ENCODE data around the gene BPIFA3.

The BPIFA3 gene

DNA sequence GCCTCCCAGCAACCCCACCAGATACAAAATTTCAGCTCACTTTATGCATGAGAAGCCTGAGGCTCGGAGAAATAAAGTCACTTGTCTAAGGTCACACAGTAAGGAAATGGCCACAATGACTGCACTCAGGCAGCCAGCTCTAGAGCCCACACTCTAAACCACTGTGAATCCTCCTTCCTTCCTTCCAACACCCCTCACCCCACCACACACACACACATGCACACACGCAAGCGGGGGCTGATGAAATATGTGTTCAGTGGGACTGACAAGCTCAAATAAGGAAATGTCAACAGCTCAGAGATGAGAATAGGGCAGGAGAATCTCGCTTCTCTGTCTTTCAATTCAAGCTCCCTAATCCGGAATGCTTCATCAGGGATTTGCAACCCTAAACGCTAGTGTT lies 12.7 kb downstream of the BPIFA3 start:
- no peak for DNase-seq

- no peak for DNase-seq
These were observed 14.1 kb downstream of the BPIFA3 start for GRCh38 chr20:33231237-33231636.

DNA sequence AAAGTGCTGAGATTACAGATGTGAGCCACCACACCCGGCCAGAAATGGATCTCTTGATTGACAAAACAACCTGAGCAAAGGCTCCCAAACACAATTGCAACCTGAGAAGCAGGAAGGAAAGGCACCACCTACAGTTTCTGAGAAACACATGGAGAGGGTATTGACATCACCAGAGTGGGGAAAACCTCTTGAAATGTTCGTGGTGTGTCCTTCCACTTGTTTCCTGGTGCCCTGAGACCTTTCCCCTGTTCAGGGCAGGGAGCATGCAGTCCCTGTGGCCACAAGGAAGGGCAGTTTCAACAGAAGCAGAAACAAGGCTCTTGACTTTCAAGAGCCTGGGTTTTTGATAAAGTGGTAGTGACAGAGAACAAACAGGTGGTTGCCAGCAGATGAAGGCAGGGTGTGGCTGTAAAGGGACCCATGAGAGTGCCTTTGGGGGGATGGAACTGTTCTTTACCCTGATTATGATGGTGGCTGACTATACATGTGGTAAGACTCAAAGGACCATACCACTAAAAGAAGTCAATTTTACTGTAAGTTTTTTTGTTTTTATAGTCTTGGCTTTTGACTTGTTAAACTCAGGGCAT lies 15.4 kb downstream of the BPIFA3 start:
- DNase-seq: no peak

DNA sequence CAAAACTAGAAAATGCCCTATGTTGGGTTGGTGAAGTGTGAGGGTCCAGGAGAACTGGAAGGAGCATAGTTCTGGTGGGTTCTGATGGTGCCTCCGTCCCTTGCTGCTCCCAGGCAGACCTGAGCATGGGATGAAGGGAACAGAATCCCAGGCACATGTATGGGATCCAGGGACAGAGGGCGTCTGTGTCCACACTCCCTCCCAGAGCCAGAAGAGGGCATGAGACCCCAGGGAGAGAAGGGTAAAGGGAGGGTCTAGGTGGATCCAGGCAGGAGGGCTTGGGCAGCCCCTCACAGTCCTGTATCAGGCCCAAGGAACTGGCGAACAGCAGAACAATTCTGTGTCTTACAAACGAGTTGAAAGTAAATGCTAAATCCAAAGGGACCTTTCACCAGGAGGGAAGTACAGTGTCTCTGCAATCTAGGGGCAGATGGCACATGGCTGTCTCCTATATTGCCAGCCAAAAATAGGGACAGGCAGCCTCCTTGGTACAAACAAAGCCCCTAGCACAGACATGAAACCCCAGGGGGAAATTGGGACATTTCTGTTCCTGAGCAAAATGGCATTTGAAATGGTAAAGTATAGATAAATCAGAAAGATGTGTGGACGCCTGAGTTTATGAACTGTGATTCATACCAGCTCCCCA lies 16.1 kb downstream of the BPIFA3 start:
- DNase-seq: peak; percentile 13

DNA sequence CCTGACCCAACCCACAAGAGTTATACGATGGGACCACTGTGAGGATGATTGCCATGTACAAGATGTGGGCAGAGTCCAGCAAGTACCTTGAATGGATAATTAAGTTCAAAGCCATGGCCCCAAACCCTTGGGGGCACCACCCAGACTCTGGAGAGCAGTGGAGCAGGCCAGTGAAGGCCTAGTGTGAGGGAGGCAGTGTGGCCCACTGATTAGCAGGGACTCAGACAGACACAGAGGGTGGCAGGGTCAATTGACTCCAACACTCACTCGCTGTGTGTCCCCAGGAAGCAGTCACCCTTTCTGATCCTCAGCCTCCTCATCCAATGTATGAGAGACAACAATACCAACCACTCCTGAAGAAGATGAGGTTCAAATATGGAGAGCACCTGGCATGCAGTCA lies 16.9 kb downstream of the BPIFA3 start:
- no peak for DNase-seq

- no peak for DNase-seq
These were observed 18.5 kb downstream of the BPIFA3 start, which contains the start of gene BPIFA1 for GRCh38 chr20:33235696-33236095. BPIFA1 (plus strand) TSS chr20:33235996; CDS start chr20:33237712, 1,716 bp downstream.

DNA sequence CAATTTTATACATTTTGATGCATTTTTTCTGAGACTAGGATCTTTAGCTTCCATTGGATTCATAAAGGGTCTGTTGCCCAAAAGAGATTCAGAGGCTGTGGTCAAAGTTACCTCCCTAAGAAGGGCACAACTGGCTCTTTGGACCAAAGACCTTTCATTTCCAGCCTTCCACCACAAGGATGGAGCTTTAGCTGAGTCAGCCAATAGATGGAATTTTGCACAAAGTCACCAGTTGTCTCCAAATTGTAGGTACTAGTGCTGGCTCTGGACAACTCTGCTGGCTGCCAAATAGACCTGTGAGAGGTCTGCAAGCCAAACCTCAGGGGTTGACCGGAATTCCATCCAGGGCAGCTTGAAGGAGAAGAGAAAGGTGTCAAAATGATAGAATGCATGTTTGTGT lies 19.2 kb downstream of the BPIFA3 start:
- DNase-seq: no peak

DNA sequence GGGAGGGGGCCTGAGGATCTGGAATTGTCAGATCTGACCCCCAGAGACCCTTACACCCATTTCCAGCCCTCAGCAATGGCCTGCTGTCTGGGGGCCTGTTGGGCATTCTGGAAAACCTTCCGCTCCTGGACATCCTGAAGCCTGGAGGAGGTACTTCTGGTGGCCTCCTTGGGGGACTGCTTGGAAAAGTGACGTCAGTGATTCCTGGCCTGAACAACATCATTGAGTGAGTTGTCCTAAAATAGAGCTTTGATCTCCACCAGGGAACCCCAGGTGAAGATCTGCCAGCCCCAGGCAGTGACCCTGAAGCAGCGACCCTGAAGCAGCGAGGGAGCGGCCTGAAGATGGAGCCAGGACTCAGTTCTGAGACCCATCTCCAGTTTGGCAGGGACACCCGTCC lies 20.8 kb downstream of the BPIFA3 start:
- DNase-seq: no peak

DNA sequence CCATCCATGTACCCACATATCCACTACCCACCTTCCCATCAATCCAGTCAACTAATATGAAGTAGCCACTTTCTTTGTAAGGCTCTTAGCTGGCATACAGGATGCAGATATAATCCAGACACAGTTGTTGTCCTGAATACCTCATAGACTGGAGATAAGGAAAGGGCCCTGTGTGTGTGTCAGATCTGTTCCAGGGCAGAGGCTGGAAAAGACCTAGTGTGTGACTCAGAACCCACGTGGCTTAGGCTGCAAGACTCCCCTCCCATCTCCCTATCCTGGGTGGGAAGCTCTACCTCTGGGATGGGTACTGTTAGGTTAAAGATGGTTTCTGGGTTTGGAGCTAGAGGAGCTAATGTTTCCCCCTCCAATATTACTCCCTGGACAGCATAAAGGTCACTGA lies 22.3 kb downstream of the BPIFA3 start:
- DNase-seq: no peak

- no peak for DNase-seq
These were observed 23.0 kb downstream of the BPIFA3 start for GRCh38 chr20:33239979-33240736.

GRCh38 chr20:33240923-33241322 lies 23.8 kb downstream of the BPIFA3 start:
- DNase-seq: no peak

DNA sequence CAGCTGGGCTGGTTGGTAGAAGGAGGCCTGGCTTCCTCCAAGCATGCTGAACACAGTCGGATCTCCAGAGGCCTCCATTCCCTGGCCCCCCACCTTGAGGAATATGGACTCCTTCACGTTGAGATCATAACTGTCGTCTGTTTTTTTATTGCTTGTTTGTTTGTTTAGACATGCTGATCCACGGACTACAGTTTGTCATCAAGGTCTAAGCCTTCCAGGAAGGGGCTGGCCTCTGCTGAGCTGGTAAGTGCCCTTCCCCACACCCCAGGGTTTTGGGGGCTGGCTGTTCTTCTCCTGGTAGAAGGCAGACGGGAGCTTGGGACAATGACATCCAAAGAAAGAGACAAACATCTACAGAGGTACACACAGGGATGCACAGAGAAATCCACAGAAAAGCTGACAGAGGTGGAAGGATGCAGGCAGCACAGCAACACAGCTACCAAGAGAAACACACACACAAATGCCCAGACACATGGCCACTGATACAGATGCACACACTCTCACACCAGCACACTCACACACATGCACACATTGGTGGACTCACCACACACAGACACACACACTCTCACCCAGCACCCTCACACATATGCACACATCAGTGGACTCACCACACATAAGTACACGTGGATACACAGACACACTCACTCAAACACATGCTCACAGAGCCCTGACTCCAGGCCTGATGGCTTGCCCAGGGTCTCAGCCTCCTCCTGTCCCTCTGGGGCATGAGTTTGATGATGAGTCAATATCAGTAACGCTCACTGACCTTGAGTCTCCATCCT lies 25.4 kb downstream of the BPIFA3 start:
- no peak for DNase-seq

DNA sequence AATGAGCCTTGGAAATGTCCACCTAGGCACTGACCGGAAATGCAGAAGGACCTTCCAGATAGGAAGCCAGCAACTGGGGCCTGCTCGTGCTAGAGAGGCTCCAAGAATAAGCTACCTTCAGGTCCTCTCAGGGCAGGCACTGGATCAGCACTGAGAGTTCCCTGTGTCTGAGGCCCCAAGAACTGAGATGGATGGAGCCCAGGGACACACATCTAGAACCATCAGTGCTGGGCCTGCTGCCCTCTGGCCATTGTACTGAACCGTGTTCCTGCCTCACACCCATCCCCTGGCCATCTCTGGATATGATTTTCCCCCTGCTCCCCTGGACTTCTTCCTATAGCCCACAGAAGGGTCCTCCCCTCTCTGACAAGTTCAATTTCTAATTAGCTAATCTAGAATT lies 28.9 kb downstream of the BPIFA3 start:
- DNase-seq: no peak

DNA sequence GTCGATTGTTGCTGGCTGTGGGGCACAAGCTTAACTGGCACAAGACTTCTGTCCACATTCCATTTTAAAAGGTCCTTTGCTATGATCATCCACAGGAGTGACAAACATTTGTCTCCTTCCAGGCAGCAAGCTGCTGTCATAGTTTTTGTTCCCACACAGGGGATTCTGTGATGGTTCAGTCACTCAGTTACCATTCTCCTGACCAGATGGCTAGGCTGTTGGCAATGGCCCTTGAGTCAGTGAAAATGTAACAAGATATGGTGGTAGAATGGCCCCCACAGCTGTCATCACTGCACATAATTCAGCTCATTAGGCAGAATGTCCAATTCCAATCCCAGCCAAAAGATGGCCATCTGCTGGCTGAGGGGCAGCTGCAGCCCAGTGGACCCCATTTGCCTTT lies 32.3 kb downstream of the BPIFA3 start:
- DNase-seq: peak; percentile 95

- peak; percentile 95 for DNase-seq
These were observed 33.5 kb downstream of the BPIFA3 start for GRCh38 chr20:33250666-33251065.

DNA sequence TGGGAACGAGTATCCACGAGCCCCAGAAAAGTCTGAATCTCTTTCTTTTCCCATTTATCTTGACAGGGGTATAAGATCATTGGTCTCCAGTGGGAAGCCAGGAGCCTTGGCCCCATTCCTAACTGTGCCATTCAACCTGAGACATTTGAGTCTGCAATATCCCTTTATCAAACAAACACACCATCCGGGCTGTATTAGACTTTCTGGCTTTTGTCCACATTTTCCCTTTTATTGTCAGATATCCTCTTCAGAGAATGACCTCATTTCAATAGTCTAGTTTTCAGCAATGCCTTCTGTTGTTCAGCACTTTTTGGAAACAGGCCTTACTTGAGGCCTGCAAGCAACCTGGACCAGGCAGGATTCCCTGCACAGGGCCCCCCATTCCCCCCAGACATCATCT lies 34.3 kb downstream of the BPIFA3 start:
- peak; percentile 62 for DNase-seq

- no peak for DNase-seq
These were observed 35.3 kb downstream of the BPIFA3 start for GRCh38 chr20:33252460-33252859.

DNA sequence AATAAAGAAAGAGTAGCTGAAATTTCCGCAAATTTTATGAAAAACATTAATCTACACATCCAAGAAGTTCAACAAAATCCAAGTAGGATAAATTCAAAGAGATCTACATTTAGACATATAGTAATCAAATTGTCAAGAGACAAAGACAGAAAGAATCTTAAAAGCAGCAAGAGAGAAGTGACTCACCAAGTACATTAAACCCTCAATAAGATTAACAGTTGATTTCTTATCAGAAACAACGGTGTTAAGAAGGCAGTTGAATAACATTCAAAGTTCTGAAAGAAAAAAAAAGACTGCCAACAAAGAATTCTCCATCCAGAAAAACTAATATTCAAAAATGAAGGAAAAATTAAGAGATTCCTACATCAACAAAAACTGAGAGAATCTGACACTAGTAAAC lies 37.9 kb downstream of the BPIFA3 start:
- DNase-seq: no peak

- DNase-seq: no peak
These were observed 40.1 kb downstream of the BPIFA3 start for GRCh38 chr20:33257237-33257636.

- DNase-seq: no peak
These were observed 42.2 kb downstream of the BPIFA3 start for GRCh38 chr20:33259371-33259770.

- peak; percentile 32 for DNase-seq
These were observed 44.3 kb downstream of the BPIFA3 start for GRCh38 chr20:33261465-33261864.

GRCh38 chr20:33262658-33263065 lies 45.5 kb downstream of the BPIFA3 start:
- DNase-seq: peak; percentile 54

DNA sequence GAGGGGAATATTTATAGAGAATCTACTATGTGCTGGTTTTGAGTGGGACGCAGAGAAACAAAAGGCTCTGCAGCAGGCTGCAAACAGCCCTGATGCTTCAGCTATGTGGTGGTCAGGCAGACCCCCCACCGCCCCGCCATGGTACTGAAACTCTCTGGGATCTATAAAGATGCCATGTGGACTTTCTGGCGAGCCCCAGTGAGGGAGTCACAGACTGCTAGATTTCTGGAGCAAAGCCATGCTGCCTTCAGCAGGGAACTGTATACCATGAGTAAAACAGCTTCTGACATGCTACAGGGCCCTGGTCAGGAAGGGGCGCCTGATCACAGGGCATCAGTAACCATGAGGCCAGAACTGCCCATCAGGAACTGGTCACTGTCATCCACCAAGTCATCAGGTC lies 46.6 kb downstream of the BPIFA3 start:
- DNase-seq: no peak
